PC-9 (cell line): Measurements from ENCODE around the gene IKZF3. TPM values are rescaled to one million over a fixed set of nuclear protein-coding genes. Genes with fewer than 3 reads are reported as not detected.

Experiments
- BruUV-seq: library from RNA; stranded (reverse); fragments of 400-500 nt; replicated peaks from 2 replicates; lab custom pipeline; 2021; lab: Mats Ljungman, UMichigan
- CTCF ChIA-PET: fragments of 300-600 bp; sonication (Branson Sonifier 250); formaldehyde crosslinking; loops from one replicate; lab custom pipeline; 2022; ENCODE audit warnings: antibody characterized with exemption; lab: Charles Lee
- POLR2A ChIA-PET: fragments of 300-600 bp; sonication (Branson Sonifier 250); formaldehyde crosslinking; loops from one replicate; lab custom pipeline; 2022; ENCODE audit warnings: antibody characterized with exemption; ENCODE audit not compliant: unreplicated experiment; lab: Charles Lee
- DNase-seq, 2 experiments: peaks; one replicate each; pipeline versions ENCODE4 v3.0.0 to v3.0.0-alpha.2; 2015 to 2022; ENCODE audit warnings: mixed read lengths in 1 of 2
- H2AFZ ChIP-seq: fragments of 200-600 bp; sonication (generic); 2 replicates; pipeline ENCODE4 v1.8.1; 2017; ENCODE audit warnings: antibody characterized with exemption
- H3F3A ChIP-seq: fragments of 200-600 bp; sonication (generic); 2 replicates; pipeline ENCODE4 v1.8.1; 2017; ENCODE audit warnings: antibody characterized with exemption, mild to moderate bottlenecking, low read depth; ENCODE audit not compliant: insufficient read depth
- H3K27ac ChIP-seq: fragments of 200-600 bp; sonication (generic); 2 replicates; pipeline ENCODE4 v1.6.1; 2016; ENCODE audit warnings: mixed run types
- H3K27me3 ChIP-seq: fragments of 200-600 bp; sonication (generic); 2 replicates; pipeline ENCODE4 v1.6.1; 2016; ENCODE audit warnings: low read depth, mixed run types; ENCODE audit not compliant: insufficient read depth
- H3K36me3 ChIP-seq: fragments of 200-600 bp; sonication (generic); 2 replicates; pipeline ENCODE4 v1.6.1; 2016; ENCODE audit warnings: low read depth, mixed run types
- H3K4me1 ChIP-seq: fragments of 200-600 bp; sonication (generic); replicated peaks from 2 replicates; pipeline ENCODE4 v1.6.1; 2016; ENCODE audit warnings: mixed run types; ENCODE audit not compliant: insufficient read depth
- H3K4me2 ChIP-seq: fragments of 200-600 bp; sonication (generic); 2 replicates; pipeline ENCODE4 v1.6.1; 2017; ENCODE audit warnings: mixed run types
- H3K4me3 ChIP-seq: fragments of 200-600 bp; sonication (generic); 2 replicates; pipeline ENCODE4 v1.6.1; 2016; ENCODE audit warnings: mixed run types
- H3K79me2 ChIP-seq: fragments of 200-600 bp; sonication (generic); 2 replicates; pipeline ENCODE4 v1.6.1; 2017; ENCODE audit warnings: low read depth, mixed run types
- H3K9me2 ChIP-seq: fragments of 200-600 bp; sonication (generic); 2 replicates; pipeline ENCODE4 v1.8.1; 2017; ENCODE audit warnings: mild to moderate bottlenecking; ENCODE audit not compliant: insufficient read depth
- H3K9me3 ChIP-seq: fragments of 200-600 bp; sonication (generic); 2 replicates; pipeline ENCODE4 v1.8.1; 2016; ENCODE audit warnings: low read depth; ENCODE audit not compliant: insufficient read depth
- H4K20me1 ChIP-seq: fragments of 200-600 bp; sonication (generic); 2 replicates; pipeline ENCODE4 v1.8.1; 2017; ENCODE audit not compliant: insufficient read depth
- EZH2 ChIP-seq: fragments of 200-600 bp; sonication (generic); IDR thresholded peaks from 2 replicates; pipeline ENCODE4 v1.8.0; 2017; ENCODE audit warnings: antibody characterized with exemption, low read depth
- intact Hi-C: fragments of 100-400 bp; cut with micrococcal nuclease; formaldehyde crosslinking; loops from one replicate; pipeline ENCODE4 v1.10.0; 2022; ENCODE audit not compliant: unreplicated experiment
- total RNA-seq: library from RNA; stranded (reverse); gene quantifications from 2 replicates; pipeline ENCODE4 v1.2.3, GENCODE V29; 2021
- TF ChIP-seq, protein P1 (sequence below): fragments of 200-600 bp; sonication (generic); conservative IDR thresholded peaks from 2 replicates; pipeline ENCODE4 v1.6.1; 2017; ENCODE audit warnings: mixed run types, antibody characterized with exemption, mild to moderate bottlenecking, moderate library complexity

Gene IKZF3
- total RNA-seq, 1 experiment from 2014 or later = 0.04 TPM

DNA sequence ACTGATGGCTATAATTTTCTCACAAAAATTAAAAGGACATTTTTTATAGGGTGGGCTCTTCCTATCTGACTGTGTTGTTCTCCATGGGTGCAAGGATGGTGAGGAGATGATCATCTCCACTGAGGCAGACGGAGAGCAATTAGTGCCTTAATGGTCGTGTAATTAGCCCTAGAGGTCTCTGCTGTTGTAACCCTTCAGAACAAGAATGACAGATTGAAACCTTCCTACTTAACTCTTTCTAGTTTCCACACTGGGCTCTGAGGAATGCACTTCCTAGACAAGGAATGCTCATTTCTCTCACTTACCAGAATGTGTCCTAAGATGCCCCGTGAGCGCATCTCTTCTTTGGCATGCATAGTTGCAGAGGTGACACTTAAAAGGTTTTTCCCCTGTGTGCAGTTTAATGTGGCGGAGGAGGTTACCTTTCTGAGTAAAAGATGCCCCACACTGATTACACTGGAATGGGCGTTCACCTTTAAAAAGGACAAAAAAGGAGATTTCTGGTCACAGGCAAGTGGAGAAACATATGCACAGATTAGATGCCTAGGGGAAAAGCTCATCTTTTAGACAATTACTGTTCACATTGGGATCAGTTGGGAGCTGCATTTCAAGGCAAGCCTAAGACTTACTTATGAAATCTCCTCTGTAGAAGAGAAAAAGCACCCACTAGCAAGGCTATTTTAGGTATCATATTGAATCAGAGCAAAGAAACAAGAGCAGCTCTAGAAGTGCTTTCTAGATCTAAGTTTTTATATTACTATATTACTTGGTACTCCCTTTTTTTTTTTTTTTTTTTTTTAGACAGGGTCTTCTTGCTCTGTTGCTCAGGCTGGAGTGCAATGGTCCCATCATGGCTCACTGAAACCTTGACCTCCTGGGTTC lies 72.8 kb downstream of the IKZF3 start:
- POLR2A ChIA-PET = interaction anchor here (0.6 kb wide), 1 partner anchor 1119 kb away, joined by 6 read pairs; no protein-coding TSS in a partner anchor

DNA sequence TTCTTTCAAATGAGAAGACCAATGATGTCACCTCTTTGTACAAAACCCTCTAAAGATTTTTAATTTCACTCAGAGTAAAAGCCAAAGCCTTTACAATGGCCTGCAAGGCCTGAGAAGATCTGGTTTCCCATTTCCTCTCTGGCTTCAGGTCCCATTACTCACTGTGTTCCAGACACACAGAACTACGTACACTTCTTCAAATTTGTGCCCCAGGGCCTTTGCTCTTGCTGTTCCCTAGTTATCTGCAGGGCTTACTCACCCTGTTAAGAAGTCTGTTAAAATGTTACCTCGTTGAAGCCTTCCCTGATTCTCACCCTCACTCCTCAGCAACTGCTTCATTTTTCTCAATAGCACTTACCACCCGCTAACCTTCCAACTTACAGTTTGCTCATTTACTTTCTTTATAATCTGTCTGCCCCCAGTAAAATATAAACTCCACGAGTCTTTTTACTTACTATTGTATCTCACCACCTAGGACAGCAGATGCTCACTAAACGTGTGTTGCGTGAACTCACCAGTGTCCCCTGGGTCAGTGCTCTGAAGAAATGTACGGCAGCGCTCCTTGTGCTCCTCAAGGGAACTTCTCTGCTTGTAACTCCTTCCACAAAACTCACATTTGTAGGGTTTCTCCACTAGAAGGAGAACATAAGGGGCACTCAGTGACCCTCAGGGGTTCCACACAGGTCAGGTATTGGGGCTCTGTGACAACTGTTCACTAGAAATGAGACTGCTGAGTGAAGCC lies 76.2 kb downstream of the IKZF3 start:
- BruUV-seq = no TSS peak
- peaks cover 8% of the 10 kb centered on the region for H3K4me1 ChIP-seq
- no peaks in the 10 kb centered on the region for H4K20me1 ChIP-seq
- no peak overlapping the region for H3K4me3 ChIP-seq
- no peaks in the 10 kb centered on the region for H3K79me2 ChIP-seq
- no peak for DNase-seq
- no peaks in the 10 kb centered on the region for H3K27me3 ChIP-seq
- H3K36me3 ChIP-seq = no peaks in the 10 kb centered on the region
- TF ChIP-seq, protein P1, sequence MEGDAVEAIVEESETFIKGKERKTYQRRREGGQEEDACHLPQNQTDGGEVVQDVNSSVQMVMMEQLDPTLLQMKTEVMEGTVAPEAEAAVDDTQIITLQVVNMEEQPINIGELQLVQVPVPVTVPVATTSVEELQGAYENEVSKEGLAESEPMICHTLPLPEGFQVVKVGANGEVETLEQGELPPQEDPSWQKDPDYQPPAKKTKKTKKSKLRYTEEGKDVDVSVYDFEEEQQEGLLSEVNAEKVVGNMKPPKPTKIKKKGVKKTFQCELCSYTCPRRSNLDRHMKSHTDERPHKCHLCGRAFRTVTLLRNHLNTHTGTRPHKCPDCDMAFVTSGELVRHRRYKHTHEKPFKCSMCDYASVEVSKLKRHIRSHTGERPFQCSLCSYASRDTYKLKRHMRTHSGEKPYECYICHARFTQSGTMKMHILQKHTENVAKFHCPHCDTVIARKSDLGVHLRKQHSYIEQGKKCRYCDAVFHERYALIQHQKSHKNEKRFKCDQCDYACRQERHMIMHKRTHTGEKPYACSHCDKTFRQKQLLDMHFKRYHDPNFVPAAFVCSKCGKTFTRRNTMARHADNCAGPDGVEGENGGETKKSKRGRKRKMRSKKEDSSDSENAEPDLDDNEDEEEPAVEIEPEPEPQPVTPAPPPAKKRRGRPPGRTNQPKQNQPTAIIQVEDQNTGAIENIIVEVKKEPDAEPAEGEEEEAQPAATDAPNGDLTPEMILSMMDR = no peak
- no peak for TF ChIP-seq EZH2
- H3K4me2 ChIP-seq = no peak overlapping the region
- H3K27ac ChIP-seq = no peak overlapping the region
- ChIA-PET POLR2A (no interaction called here), CTCF (no interaction called here)
- H3F3A ChIP-seq = peaks cover 6% of the 10 kb centered on the region; the same call in 1 of the 2 replicates
- no peaks in the 10 kb centered on the region for H3K9me2 ChIP-seq
- no peaks in the 10 kb centered on the region for H3K9me3 ChIP-seq
- intact Hi-C loops = no loop called here
- no peak overlapping the region for H2AFZ ChIP-seq

More for the DNA sequence above, 72.8 kb downstream of the IKZF3 start:
- no peaks in the 10 kb centered on the region for H4K20me1 ChIP-seq
- no peak overlapping the region for H3K27ac ChIP-seq
- TF ChIP-seq, protein P1 = no peak
- TF ChIP-seq EZH2 = no peak
- intact Hi-C loops = no loop called here
- no peaks in the 10 kb centered on the region for H3K9me2 ChIP-seq
- no peak overlapping the region for H3K4me2 ChIP-seq
- no peak overlapping the region for H3K4me3 ChIP-seq
- H3K4me1 ChIP-seq = 0 out of 2 replicates have a peak, but pooled peaks cover 5% of the 10 kb centered on the region
- BruUV-seq = no TSS peak
- H3K9me3 ChIP-seq = no peaks in the 10 kb centered on the region
- H3K27me3 ChIP-seq = no peaks in the 10 kb centered on the region
- no peak for DNase-seq
- no peaks in the 10 kb centered on the region for H3K36me3 ChIP-seq
- CTCF ChIA-PET = no interaction called here
- no peak overlapping the region for H2AFZ ChIP-seq
- H3K79me2 ChIP-seq = no peaks in the 10 kb centered on the region
- H3F3A ChIP-seq = peaks cover 5% of the 10 kb centered on the region; the same call in 1 of the 2 replicates

DNA sequence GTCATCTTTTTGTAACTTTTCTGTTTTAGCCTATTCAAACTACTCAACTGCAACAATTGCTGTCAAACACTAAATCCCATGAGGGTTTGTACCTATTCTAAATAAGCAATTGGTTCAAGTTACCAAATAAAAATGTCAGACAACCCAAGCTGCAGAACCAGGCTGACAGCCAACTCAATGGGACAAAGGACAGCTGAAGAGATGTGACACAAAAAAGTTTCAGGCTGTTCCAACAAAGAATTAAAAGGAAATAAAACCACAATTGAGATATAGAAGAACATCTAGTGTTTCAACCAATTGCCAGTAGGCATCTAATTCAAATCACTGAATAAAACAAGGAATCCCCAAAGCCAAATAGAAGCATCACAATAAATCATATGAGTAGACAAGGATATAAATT lies 77.1 kb downstream of the IKZF3 start:
- H3K9me3 ChIP-seq = no peaks in the 10 kb centered on the region
- H3F3A ChIP-seq = peaks cover 12% of the 10 kb centered on the region; the same call in 1 of the 2 replicates
- peaks cover 17% of the 10 kb centered on the region for H3K4me1 ChIP-seq
- H3K4me2 ChIP-seq = no peak overlapping the region
- no peak overlapping the region for H3K4me3 ChIP-seq
- H2AFZ ChIP-seq = no peak overlapping the region
- no peaks in the 10 kb centered on the region for H3K79me2 ChIP-seq
- H3K9me2 ChIP-seq = no peaks in the 10 kb centered on the region
- POLR2A ChIA-PET = no interaction called here
- no peaks in the 10 kb centered on the region for H3K27me3 ChIP-seq
- no peaks in the 10 kb centered on the region for H3K36me3 ChIP-seq
- no TSS peak for BruUV-seq
- CTCF ChIA-PET = no interaction called here
- DNase-seq = no peak
- H4K20me1 ChIP-seq = no peaks in the 10 kb centered on the region
- intact Hi-C loops = no loop called here
- TF ChIP-seq EZH2 = no peak
- TF ChIP-seq, protein P1 = no peak
- H3K27ac ChIP-seq = no peak overlapping the region
